GM12801 (cell line): ENCODE results near the gene NRXN3.

ENCODE experiments used
- CTCF ChIP-seq: IDR thresholded peaks from one replicate; pipeline ENCODE4 v1.5.1; 2011; ENCODE audit warnings: control low read depth; ENCODE audit not compliant: insufficient read length; ENCODE audit errors: extremely low read depth

NRXN3 gene

GRCh38 chr14:78259831-78260230 lies 89.7 kb downstream of the NRXN3 start:
- TF ChIP-seq CTCF: no peak

- no peak for TF ChIP-seq CTCF
These were observed 108.5 kb downstream of the NRXN3 start for GRCh38 chr14:78278464-78279250.

GRCh38 chr14:78282437-78282836 lies 112.3 kb downstream of the NRXN3 start:
- no peak for TF ChIP-seq CTCF

GRCh38 chr14:78286210-78286609 lies 116.0 kb downstream of the NRXN3 start:
- TF ChIP-seq CTCF: no peak

- TF ChIP-seq CTCF: no peak
These were observed 121.8 kb downstream of the NRXN3 start for GRCh38 chr14:78292003-78292402.

- TF ChIP-seq CTCF: no peak
These were observed 127.7 kb downstream of the NRXN3 start for GRCh38 chr14:78297858-78298257.

- no peak for TF ChIP-seq CTCF
These were observed 128.1 kb downstream of the NRXN3 start for GRCh38 chr14:78298298-78298697.
